ENCODE data around the gene OR2B2.

The OR2B2 gene

DNA sequence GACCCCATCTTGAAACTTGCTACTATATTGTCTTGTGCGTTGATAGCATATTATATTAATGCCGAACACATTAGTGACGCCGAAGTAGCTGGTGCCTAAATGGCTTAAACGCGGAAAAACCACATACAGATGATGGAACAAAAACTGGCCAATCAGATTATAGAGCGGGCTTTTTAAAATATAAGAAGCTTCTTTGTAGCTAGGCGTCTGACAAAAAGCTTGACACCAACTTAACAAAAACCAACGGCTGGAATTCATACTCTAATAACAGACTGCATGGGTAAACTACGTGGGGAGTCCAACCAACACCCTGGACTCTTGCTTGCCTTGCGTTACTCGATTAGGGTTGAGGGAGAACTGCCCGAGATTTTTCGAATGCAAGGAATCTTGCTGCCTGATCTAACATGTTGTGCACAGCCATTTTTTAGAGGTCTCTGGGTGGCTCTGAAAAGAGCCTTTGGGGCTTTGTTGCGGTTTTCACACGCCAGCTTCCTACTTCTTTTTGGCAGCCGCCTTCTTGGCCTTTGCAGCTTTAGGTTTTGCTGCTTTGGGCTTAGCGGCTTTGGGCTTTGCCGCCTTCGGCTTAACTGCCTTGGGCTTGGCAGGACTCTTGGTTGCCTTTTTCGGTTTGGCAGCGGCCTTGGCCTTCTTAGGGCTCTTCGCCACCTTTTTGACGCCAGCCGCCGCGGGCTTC lies 45.7 kb downstream of the OR2B2 start:
- DNase-seq, result peak; percentile 70

DNA sequence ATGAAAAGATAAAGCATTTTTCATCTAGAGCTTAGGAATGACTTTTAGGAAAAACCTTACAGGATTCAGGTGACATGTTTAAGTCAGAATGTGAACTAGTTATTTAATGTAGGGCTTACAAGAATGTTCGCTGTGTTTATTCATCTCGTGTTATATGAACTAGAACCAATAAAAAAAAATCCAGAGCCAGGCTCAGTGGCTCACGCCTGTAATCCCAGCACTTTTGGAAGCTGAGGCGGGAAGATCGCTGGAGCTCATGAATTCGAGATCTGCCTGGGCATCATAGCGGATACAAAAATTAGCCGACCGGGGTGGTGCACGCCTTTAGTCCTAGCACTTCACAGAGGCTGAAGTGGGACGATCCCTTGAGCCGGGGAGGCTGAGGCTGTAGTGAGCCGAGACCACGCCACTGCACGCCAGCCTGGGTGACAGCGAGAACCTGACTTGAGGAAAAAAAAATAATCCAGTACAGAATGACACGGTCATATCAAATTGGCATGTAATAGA lies 46.3 kb downstream of the OR2B2 start:
- no peak for DNase-seq

DNA sequence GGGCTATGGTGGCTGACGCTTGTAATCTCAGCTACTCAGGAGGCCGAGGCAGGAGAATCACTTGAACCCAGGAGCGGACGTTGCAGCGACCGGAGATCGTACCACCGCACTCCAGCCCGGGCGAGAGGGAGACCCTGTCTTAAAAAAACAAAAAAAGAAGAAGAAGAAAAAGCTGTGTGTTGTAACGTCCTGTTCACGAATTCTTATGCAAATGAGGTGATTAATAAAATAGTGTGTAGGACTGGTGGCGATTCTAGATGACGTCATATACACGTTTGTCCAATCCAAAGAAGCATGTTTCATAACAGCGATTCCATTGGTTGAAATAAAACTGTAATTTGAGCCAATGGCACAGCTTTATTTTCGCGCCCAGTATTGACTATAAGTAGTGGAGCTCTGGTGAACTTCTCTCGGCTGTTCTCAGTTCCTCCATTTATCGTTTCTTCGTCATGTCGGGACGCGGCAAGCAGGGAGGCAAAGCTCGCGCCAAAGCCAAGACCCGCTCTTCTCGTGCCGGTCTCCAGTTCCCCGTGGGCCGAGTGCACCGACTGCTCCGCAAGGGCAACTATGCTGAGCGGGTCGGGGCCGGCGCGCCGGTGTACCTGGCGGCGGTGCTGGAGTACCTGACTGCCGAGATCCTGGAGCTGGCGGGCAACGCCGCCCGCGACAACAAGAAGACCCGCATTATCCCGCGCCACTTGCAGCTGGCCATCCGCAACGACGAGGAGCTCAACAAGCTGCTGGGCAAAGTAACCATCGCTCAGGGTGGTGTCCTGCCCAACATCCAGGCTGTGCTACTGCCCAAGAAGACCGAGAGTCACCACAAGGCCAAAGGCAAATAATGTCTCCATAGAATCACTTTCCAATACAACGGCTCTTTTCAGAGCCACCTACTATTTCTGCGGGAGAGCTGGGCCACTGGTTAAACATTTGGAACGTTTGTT lies 47.0 kb downstream of the OR2B2 start:
- peak; percentile 90 for DNase-seq

GRCh38 chr6:27863962-27864905 lies 48.0 kb downstream of the OR2B2 start:
- DNase-seq, result no peak

DNA sequence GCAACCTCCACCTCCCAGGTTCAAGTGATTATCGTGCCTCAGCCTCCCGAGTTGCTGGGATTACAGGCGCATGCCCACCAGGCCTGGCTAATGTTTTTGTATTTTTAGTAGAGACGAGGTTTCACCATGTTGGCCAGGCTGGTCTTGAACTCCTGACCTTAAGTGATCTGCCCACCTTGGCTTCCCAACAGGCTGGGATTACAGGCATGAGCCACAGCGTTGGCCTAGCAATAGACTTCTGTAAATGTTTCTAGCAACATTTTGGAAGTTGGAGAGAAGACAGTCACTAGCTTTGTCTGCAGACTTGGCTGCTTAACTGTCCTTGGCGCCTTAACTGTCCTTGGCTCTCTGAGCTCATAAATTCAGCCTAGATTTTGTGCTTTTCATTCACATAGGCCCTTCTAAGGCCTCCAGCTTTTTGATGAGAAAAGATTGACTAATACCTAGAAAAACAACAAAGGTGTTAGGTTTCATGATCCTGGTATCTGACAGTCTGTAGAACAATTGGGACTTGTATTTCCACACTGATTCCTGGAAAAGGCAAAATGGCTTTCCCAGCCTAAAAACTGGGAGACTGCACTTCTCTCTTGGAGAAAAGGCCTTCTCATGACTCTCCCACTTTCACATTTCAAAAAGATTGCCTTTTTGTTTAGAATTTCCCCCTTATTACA lies 49.7 kb downstream of the OR2B2 start:
- no peak for DNase-seq

DNA sequence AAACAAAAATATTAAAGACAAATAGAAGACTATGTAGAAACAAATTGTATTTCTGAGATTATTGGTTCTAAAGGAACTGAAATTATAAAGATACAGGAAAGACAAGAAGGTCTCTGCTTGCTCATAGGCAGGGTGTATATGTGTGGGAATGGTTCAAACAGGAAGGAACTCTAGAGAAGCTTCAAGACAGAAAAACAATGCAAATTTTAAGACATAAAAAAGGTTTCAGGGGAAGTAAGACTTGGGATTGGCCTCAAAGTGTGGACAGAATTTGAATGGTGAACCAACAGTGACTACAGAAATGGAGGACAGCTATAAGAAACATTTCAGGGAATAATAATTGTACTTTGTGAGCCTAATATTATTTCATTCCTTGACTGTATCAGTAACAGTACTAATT lies 50.3 kb downstream of the OR2B2 start:
- DNase-seq, result no peak

GRCh38 chr6:27861276-27861840 lies 50.8 kb downstream of the OR2B2 start:
- no peak for DNase-seq

Data from NCI-H1436 treated with DMSO at 0.1 percent for 48 hours (cell line).